Measurements from ENCODE around the gene DOCK9. TPM values are rescaled to one million over a fixed set of nuclear protein-coding genes. Genes with fewer than 3 reads are reported as not detected.

The DOCK9 gene
- total and polyA plus RNA-seq, 2 donors (not counting 3 experiments of a cell fraction or from before 2014, with no cell fraction given): 147 to 323 TPM

DNA sequence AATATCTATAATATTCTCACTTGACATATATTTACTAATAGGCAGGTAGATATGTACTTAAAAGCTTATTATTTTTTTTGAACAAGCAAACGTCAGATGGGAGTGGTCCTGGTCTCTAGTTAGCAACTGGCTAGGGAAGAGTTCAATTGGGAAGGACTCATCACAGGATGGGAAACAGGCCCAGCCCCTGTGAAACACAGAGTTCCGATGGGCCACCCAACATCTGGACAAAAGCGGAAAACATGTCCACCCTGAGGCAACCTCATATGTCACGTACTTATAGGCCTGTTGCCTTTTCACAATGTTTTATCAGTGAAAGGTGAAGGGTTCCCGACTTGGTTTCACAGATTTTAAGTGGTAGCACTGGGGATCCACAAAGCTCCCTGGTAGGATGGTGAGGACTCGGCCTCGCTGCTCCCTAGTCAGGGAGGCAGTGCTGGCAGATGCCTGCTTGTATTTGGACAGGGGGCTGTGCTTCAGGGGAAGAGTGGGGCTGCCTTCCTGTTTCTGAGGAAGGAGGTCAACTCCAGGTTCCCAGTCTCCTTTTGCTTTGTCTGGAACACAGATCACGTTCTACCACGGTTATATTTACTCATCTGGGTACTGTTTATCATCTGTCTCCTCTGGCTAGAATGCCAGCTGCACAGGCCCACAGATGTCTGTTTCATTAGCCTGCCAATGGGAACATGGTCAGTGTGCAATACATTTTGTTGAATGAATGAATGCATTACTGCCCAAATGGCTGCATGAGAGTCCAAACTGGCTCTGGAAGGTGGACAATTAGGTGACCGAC is 176.0 kb downstream of the DOCK9 start:
- H3K9me1 ChIP-seq (replicated peaks; ENCODE audit: control insufficient read depth, extremely low read depth, insufficient read depth, low read length): no peaks in the 10 kb centered on the region
- H3K9ac ChIP-seq (replicated peaks; ENCODE audit: extremely low read depth, insufficient read depth, low read length): no peak overlapping the region
- H3K79me2 ChIP-seq (ENCODE audit: control insufficient read depth, insufficient read depth, low read length): no peaks in the 10 kb centered on the region
- H3K36me3 ChIP-seq (ENCODE audit: control insufficient read depth in 2 of 2, extremely low read depth in 1 of 2, insufficient read depth in 2 of 2, low read length in 2 of 2): peaks cover 34 to 44% of the 10 kb centered on the region in 2 experiments
- H3K4me1 ChIP-seq (ENCODE audit: control insufficient read depth, extremely low read depth, insufficient read depth, low read length): no peaks in the 10 kb centered on the region
- no TSS peak for BruUV-seq (replicated peaks)
- H2AFZ ChIP-seq (ENCODE audit: low read depth, low read length): no peak overlapping the region
- POLR2A ChIA-PET: no interaction called here
- no peak overlapping the region for H3K27ac ChIP-seq (ENCODE audit: insufficient read depth, low read depth, low read length)
- dilution Hi-C loops (cut with MboI; ENCODE audit: extremely low pct_ligation_motif_present, low sequenced_read_pairs) (no loop called here), intact Hi-C loops (cut with micrococcal nuclease) (no loop called here)
- no peaks in the 10 kb centered on the region for H3K9me3 ChIP-seq (replicated peaks; ENCODE audit: control insufficient read depth, insufficient read depth, low read length)
- CTCF ChIA-PET: interaction anchor here (1.4 kb wide), 1 partner anchor 38 kb away, joined by 4 read pairs; no protein-coding TSS in a partner anchor
- no peaks in the 10 kb centered on the region for H4K20me1 ChIP-seq (replicated peaks; ENCODE audit: control insufficient read depth, extremely low read depth, insufficient read depth, low read length)
- no peak for DNase-seq (ENCODE audit: low read depth, low spot score)
- H3K4me2 ChIP-seq (ENCODE audit: insufficient read depth, low read length): no peak overlapping the region
- FAIRE-seq: no peak
- H3K27me3 ChIP-seq (ENCODE audit: control insufficient read depth in 2 of 2, insufficient read depth in 2 of 2, low read length in 2 of 2): no peaks in the 10 kb centered on the region
- no peak for TF ChIP-seq FOS (IDR thresholded peaks at IDR 0.05; ENCODE audit: borderline replicate concordance, insufficient read depth, low read length)
- no peak for TF ChIP-seq MYC (IDR thresholded peaks at IDR 0.05; ENCODE audit: low read depth, low read length)
- TF ChIP-seq, protein P1, sequence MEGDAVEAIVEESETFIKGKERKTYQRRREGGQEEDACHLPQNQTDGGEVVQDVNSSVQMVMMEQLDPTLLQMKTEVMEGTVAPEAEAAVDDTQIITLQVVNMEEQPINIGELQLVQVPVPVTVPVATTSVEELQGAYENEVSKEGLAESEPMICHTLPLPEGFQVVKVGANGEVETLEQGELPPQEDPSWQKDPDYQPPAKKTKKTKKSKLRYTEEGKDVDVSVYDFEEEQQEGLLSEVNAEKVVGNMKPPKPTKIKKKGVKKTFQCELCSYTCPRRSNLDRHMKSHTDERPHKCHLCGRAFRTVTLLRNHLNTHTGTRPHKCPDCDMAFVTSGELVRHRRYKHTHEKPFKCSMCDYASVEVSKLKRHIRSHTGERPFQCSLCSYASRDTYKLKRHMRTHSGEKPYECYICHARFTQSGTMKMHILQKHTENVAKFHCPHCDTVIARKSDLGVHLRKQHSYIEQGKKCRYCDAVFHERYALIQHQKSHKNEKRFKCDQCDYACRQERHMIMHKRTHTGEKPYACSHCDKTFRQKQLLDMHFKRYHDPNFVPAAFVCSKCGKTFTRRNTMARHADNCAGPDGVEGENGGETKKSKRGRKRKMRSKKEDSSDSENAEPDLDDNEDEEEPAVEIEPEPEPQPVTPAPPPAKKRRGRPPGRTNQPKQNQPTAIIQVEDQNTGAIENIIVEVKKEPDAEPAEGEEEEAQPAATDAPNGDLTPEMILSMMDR (IDR thresholded peaks at IDR 0.05; ENCODE audit: extremely low read depth in 1 of 2, insufficient read depth in 1 of 2, low read depth in 1 of 2, low read length in 2 of 2): no peak
- TF ChIP-seq, protein P2, sequence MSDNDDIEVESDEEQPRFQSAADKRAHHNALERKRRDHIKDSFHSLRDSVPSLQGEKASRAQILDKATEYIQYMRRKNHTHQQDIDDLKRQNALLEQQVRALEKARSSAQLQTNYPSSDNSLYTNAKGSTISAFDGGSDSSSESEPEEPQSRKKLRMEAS (IDR thresholded peaks at IDR 0.05; ENCODE audit: insufficient read depth, insufficient read length): no peak
- TF ChIP-seq JUN (IDR thresholded peaks at IDR 0.05; ENCODE audit: borderline replicate concordance, insufficient read depth, insufficient read length, low read depth): no peak
- no peak for TF ChIP-seq GATA2 (IDR thresholded peaks at IDR 0.05; ENCODE audit: insufficient read depth, insufficient read length, low read depth, low read length)
- TF ChIP-seq EZH2 (IDR thresholded peaks at IDR 0.05; ENCODE audit: borderline replicate concordance, low read depth, low read length, severe bottlenecking): no peak
- no peak for TF ChIP-seq POLR2A (IDR thresholded peaks at IDR 0.05; ENCODE audit: low read depth, low read length)
- no peak for TF ChIP-seq POLR2AphosphoS5 (IDR thresholded peaks at IDR 0.05; ENCODE audit: insufficient read depth, low read depth, low read length)
- H3K4me3 ChIP-seq (replicated peaks in 1 of 3; ENCODE audit: insufficient read depth in 1 of 3, low read depth in 1 of 3, low read length in 3 of 3): no peak overlapping the region

Data from endothelial cell of umbilical vein (primary cell).